ENCODE data around the gene SMG9. TPM values are rescaled to one million over a fixed set of nuclear protein-coding genes. Genes with fewer than 3 reads are reported as not detected.

The SMG9 gene
- polyA plus RNA-seq, 3 donors: 1.3 to 26.1 (median 2.4) TPM

DNA sequence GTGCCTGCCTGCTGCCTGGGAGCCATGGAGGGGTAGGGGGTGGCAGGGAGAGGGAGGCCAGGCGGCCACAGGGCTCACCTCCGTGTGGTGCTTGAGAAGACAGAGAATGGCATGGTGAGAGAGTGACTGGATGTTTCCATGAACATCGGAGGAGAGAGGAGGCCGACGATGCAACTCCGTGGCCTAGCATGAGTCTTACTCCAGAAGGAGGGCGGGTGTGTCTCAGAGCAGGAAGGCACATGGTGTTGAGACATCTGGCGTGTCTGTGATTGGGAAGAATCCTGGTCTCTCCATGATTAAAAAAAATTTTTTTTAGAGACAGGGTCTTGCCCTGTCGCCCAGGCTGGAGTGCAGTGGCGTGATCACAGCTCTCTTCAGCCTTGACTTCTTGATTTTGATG is 33.8 kb downstream of the SMG9 start:
- peak overlapping the region in 1 of 7 donors; percentile 73 for H3K27ac Mint-ChIP-seq
- peaks cover 0 to 1% (median 0%) of the 10 kb centered on the region in 7 donors for H3K9me3 Mint-ChIP-seq
- peaks cover 17 to 26% (median 20%) of the 10 kb centered on the region in 3 donors for H3K27me3 Mint-ChIP-seq (ENCODE audit: low read depth in 3 of 3)
- 70% methylated on average over 8 of the region's 10 CpGs for WGBS (ENCODE audit: insufficient coverage)
- Histone ChIP-seq H3K79me2 (ENCODE audit: insufficient read depth, low read length) (no peaks in the 10 kb centered on the region), H3K4me3 (replicated peaks in 1 of 3; ENCODE audit: low read depth in 2 of 3, low read length in 3 of 3) (no peak overlapping the region), H3K36me3 (replicated peaks in 1 of 2; ENCODE audit: control insufficient read depth in 1 of 2, insufficient read depth in 2 of 2, low read length in 2 of 2) (no peaks in the 10 kb centered on the region), H3K27ac (ENCODE audit: low read depth in 1 of 2, low read length in 2 of 2) (no peak overlapping the region), H3K4me1 (ENCODE audit: control insufficient read depth in 1 of 2, insufficient read depth in 2 of 2, low read length in 2 of 2) (peaks cover 11 to 12% of the 10 kb centered on the region in 2 donors), H2AFZ (ENCODE audit: insufficient read depth, low read depth, low read length, poor library complexity, severe bottlenecking) (no peak overlapping the region), H3K27me3 (ENCODE audit: control insufficient read depth in 2 of 2, insufficient read depth in 2 of 2, low read length in 2 of 2) (no peaks in the 10 kb centered on the region), H3K9me3 (replicated peaks in 1 of 2; ENCODE audit: control insufficient read depth in 1 of 2, insufficient read depth in 1 of 2, low read length in 2 of 2) (no peaks in the 10 kb centered on the region), H3K9ac (ENCODE audit: insufficient read depth, low read length, poor library complexity, severe bottlenecking) (no peak overlapping the region), H3K4me2 (replicated peaks; ENCODE audit: extremely low read depth, low read length, poor library complexity, severe bottlenecking) (no peak overlapping the region), H4K20me1 (ENCODE audit: insufficient read depth, low read length) (no peaks in the 10 kb centered on the region)
- H3K4me3 Mint-ChIP-seq: no peak overlapping the region
- H3K36me3 Mint-ChIP-seq: no peaks in the 10 kb centered on the region
- peaks cover 13% of the 10 kb centered on the region for H3K4me1 Mint-ChIP-seq
- intact Hi-C loops (cut with micrococcal nuclease): no loop called here
- no peak for DNase-seq
- TF ChIP-seq, protein P1, sequence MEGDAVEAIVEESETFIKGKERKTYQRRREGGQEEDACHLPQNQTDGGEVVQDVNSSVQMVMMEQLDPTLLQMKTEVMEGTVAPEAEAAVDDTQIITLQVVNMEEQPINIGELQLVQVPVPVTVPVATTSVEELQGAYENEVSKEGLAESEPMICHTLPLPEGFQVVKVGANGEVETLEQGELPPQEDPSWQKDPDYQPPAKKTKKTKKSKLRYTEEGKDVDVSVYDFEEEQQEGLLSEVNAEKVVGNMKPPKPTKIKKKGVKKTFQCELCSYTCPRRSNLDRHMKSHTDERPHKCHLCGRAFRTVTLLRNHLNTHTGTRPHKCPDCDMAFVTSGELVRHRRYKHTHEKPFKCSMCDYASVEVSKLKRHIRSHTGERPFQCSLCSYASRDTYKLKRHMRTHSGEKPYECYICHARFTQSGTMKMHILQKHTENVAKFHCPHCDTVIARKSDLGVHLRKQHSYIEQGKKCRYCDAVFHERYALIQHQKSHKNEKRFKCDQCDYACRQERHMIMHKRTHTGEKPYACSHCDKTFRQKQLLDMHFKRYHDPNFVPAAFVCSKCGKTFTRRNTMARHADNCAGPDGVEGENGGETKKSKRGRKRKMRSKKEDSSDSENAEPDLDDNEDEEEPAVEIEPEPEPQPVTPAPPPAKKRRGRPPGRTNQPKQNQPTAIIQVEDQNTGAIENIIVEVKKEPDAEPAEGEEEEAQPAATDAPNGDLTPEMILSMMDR (IDR thresholded peaks at IDR 0.05): no peak

DNA sequence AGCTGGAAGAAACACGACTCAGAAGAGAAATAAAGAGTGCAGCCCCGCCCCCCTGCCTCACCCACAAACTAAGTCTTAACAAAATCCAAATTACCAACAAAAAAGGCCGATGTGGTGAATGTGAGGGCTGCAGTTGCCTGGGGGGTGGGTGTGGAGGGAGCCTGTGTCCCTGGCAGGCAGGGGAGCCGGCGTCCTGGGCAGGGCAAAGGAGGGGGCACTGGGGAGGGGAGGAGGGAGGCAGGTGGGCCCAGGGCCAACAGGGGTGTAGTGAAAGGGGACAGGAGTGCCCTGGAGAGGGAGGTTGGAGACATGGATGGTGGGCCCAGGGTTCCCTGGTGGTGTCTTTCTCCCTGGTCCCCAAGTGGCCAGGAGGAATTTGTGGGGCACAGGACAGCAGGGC is 34.8 kb downstream of the SMG9 start:
- no peak overlapping the region for H3K4me2 ChIP-seq (replicated peaks; ENCODE audit: extremely low read depth, low read length, poor library complexity, severe bottlenecking)

More for the DNA sequence above, 34.8 kb downstream of the SMG9 start:
- Histone ChIP-seq H3K9ac (ENCODE audit: insufficient read depth, low read length, poor library complexity, severe bottlenecking) (no peak overlapping the region), H4K20me1 (ENCODE audit: insufficient read depth, low read length) (no peaks in the 10 kb centered on the region), H2AFZ (ENCODE audit: insufficient read depth, low read depth, low read length, poor library complexity, severe bottlenecking) (no peak overlapping the region), H3K27ac (ENCODE audit: low read depth in 1 of 2, low read length in 2 of 2) (no peak overlapping the region), H3K79me2 (ENCODE audit: insufficient read depth, low read length) (no peaks in the 10 kb centered on the region), H3K27me3 (ENCODE audit: control insufficient read depth in 2 of 2, insufficient read depth in 2 of 2, low read length in 2 of 2) (no peaks in the 10 kb centered on the region), H3K4me1 (ENCODE audit: control insufficient read depth in 1 of 2, insufficient read depth in 2 of 2, low read length in 2 of 2) (peaks cover under 1 to 2% of the 10 kb centered on the region in 2 donors), H3K36me3 (replicated peaks in 1 of 2; ENCODE audit: control insufficient read depth in 1 of 2, insufficient read depth in 2 of 2, low read length in 2 of 2) (no peaks in the 10 kb centered on the region), H3K4me3 (replicated peaks in 1 of 3; ENCODE audit: low read depth in 2 of 3, low read length in 3 of 3) (no peak overlapping the region), H3K9me3 (replicated peaks in 1 of 2; ENCODE audit: control insufficient read depth in 1 of 2, insufficient read depth in 1 of 2, low read length in 2 of 2) (no peaks in the 10 kb centered on the region)
- Mint-ChIP-seq H3K27me3 (ENCODE audit: low read depth in 3 of 3) (peaks cover 20 to 29% (median 20%) of the 10 kb centered on the region in 3 donors), H3K36me3 (no peaks in the 10 kb centered on the region), H3K27ac (no peak overlapping the region), H3K4me3 (no peak overlapping the region), H3K4me1 (peaks cover 3% of the 10 kb centered on the region), H3K9me3 (peaks cover 0 to 1% (median 0%) of the 10 kb centered on the region in 7 donors)
- TF ChIP-seq, protein P1 (IDR thresholded peaks at IDR 0.05): no peak
- DNase-seq: no peak
- 100% methylated on average over 2 of the region's 5 CpGs for WGBS (ENCODE audit: insufficient coverage)
- intact Hi-C loops (cut with micrococcal nuclease): no loop called here

All from CD14-positive monocyte (primary cell).